ENCODE measurements around the gene PPP1R13B.

Gene PPP1R13B

DNA sequence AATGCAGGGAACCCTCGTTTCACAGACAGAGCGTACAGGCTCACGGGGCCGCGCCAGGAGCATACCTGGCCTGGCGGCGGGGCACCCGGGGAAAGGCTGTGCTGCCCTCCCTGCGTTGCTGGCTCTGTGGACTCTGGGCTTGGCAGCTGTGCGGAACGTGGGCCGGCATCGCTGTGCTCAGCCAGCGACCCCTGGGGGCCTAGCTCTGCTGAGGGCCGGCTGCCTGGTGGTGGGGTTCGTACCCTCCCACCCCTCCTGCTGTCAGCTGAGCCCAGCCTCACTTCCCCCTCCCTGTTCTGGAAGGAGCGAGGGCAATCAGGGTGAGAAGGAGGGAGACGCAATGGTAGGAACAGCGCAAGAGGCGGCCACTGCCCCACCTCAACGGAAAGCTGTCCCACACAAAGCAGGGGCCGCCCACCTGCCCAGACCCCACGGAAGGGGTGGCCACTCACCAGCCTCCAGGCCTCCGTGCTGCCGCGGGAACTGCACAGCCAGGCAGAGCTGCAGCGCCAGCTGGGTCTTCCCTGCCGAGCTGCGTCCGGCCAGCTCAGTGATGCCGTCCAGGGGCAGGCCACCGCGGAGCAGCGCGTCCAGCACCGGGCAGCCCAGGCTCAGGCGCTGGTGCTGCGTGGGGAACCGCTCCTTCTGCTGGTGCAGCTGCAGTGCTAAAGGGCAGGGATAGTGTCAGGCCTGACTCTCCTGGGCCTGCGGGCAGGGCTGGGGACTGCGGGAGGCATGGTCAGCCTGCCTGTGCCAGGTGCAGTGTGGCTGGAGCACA lies 140.6 kb downstream of the PPP1R13B start:
- DNase-seq (ENCODE audit: insufficient read length, low spot score), result no peak
- no peak for TF ChIP-seq POLR2A (IDR thresholded peaks at IDR 0.05; ENCODE audit: low read depth, low read length)
- FAIRE-seq, result no peak

- no peak for TF ChIP-seq POLR2A (IDR thresholded peaks at IDR 0.05; ENCODE audit: low read depth, low read length)
- DNase-seq (ENCODE audit: insufficient read length, low spot score), result no peak
- FAIRE-seq, result no peak
Measured at GRCh38 chr14:103705504-103706284, 141.7 kb downstream of the PPP1R13B start.

- FAIRE-seq, result no peak
- no peak for TF ChIP-seq POLR2A (IDR thresholded peaks at IDR 0.05; ENCODE audit: low read depth, low read length)
- no peak for DNase-seq (ENCODE audit: insufficient read length, low spot score)
Measured at GRCh38 chr14:103705118-103705503, 142.3 kb downstream of the PPP1R13B start.

DNA sequence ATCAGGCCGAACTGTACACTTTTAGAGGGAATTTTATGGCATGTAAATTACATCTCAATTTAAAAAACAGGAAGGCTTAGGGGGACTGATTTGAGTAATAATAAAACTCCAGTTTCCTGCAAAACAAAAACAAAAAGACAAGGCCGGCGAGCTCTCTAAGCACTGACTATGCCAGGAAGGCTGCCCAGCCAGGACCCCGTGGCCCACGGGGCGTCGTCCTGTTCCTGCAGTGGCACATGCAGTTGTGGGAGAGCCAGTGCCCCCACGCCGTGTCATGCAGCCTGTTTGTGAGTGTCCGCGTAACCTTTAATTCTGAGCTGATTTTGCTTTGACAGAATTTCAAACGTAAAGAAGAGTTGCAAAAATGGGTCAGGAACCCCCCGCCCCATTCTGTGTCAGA lies 142.7 kb downstream of the PPP1R13B start:
- no peak for TF ChIP-seq POLR2A (IDR thresholded peaks at IDR 0.05; ENCODE audit: low read depth, low read length)
- no peak for DNase-seq (ENCODE audit: insufficient read length, low spot score)
- no peak for FAIRE-seq

DNA sequence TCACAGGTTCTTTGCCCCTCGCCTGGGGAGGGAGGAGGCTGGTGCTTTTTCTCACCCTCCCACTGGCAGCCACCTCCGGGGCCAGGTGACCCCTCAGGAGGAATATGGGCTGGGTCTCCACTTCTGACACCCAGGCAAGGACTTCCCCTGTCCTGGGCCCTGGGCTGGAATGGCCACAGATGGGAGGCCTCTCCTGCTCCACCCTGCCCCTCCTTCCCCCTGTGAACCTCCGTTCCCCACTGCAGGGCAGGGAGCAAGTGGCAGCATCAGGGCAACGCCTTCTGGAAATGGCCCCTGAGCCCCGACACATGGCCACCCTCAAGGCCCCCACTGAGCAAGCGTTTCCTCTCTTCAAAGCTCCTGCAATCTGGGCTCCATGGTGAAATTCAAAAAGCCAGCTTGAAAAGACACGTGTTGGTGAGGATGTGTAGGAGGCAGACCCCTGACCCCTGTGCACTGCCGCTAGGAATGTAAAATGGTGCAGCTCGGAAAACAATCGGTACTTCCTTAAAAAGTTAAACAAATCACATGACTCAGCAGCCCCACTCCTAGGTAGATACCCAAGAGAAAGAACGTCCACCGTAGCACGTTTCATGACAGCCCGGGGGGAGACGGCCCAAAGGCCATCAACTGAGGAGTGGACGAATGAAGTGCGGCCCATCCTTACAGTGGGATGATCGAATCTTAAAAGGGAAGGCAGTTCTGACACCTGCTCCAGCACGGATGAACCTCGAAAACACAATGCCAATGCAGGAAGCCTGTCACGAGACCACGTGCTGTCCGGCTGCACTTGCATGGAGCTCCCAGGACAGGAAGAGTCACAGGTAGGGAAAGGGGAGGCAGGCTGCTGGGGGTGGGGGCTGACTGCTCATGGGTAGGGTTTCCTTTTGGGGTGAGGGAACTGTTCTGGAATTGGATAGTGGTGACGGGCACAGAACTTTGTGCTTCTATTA lies 143.7 kb downstream of the PPP1R13B start:
- FAIRE-seq, result no peak
- no peak for DNase-seq (ENCODE audit: insufficient read length, low spot score)
- TF ChIP-seq POLR2A (IDR thresholded peaks at IDR 0.05; ENCODE audit: low read depth, low read length), result no peak

- no peak for TF ChIP-seq POLR2A (IDR thresholded peaks at IDR 0.05; ENCODE audit: low read depth, low read length)
- no peak for DNase-seq (ENCODE audit: insufficient read length, low spot score)
- no peak for FAIRE-seq
Measured at GRCh38 chr14:103702497-103703432, 144.6 kb downstream of the PPP1R13B start.

- DNase-seq (ENCODE audit: insufficient read length, low spot score) (no peak), FAIRE-seq (no peak)
- no peak for TF ChIP-seq POLR2A (IDR thresholded peaks at IDR 0.05; ENCODE audit: low read depth, low read length)
Measured at GRCh38 chr14:103702095-103702494, 145.3 kb downstream of the PPP1R13B start.

- TF ChIP-seq POLR2A (IDR thresholded peaks at IDR 0.05; ENCODE audit: low read depth, low read length), result no peak
- DNase-seq (ENCODE audit: insufficient read length, low spot score) (no peak), FAIRE-seq (no peak)
Measured at GRCh38 chr14:103700753-103701490, 146.5 kb downstream of the PPP1R13B start.

DNA sequence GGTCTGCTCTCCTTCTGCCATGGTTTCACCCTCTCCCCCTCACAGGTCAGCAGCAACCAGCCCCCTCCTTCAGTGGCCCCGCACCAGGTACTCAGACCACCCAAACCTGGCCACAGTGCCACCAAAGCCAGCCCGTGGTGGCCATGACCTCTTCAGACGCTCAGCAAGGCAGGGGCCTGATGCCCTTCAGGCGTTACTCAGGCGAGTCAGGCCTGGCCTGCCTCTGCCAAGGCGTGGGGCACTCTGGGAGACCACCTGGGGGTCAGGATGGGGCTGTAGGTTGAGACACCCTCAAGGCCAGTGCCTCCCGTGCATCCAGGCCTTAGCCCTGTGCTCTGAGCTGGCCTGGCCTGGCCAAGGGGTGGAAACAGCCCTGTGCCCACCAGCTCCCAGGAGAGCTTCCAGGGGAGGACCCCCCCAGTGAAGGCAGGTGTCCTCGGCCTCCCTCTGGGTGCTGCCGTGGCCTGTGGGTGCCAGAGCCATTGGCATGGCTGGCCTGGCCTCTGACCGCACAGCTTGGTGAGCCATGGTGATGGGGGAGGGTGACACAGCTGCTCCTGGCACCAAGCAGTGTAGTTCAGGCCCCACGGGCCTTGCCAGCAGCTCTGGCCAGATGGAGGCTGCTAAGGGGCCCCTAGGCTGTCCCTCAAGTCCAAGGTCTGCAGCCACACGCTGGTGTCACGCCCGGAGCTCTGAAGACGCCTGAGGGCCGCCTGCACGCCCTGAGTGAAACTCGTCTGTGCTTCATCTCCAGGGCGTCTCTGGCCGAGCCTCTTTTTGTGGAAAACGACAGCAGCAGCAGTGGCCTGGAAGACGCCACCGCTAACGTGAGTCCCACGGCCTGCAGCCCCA lies 147.2 kb downstream of the PPP1R13B start:
- no peak for FAIRE-seq
- TF ChIP-seq POLR2A (IDR thresholded peaks at IDR 0.05; ENCODE audit: low read depth, low read length), result no peak
- DNase-seq (ENCODE audit: insufficient read length, low spot score), result no peak

- FAIRE-seq (no peak), DNase-seq (ENCODE audit: insufficient read length, low spot score) (no peak)
- TF ChIP-seq POLR2A (IDR thresholded peaks at IDR 0.05; ENCODE audit: low read depth, low read length), result no peak
Measured at GRCh38 chr14:103699261-103699661, 148.1 kb downstream of the PPP1R13B start.
